ENCODE data around the gene IFNA2. TPM values are rescaled to one million over a fixed set of nuclear protein-coding genes. Genes with fewer than 3 reads are reported as not detected.

IFNA2 gene
- total RNA-seq, 120 experiments from 2014 or later = 0.36 to 3.6 (median 1.3) TPM; not detected in 15

Other genes with a start within 250 kb of the IFNA2 start
- not detected for gene IFNW1, start 243.6 kb downstream of the IFNA2 start, total RNA-seq
- gene IFNA21, start 218.7 kb downstream of the IFNA2 start, total RNA-seq = not detected
- gene IFNA4, start 197.8 kb downstream of the IFNA2 start, total RNA-seq = not detected
- not detected for gene IFNA7, start 183.2 kb downstream of the IFNA2 start, total RNA-seq
- not detected for gene IFNA10, start 178.3 kb downstream of the IFNA2 start, total RNA-seq
- not detected for gene IFNA16, start 168.1 kb downstream of the IFNA2 start, total RNA-seq
- not detected for gene IFNA17, start 157.2 kb downstream of the IFNA2 start, total RNA-seq
- gene IFNA14, start 145.4 kb downstream of the IFNA2 start, total RNA-seq = not detected
- gene IFNA5, start 80.1 kb downstream of the IFNA2 start, total RNA-seq = 1 to 10 TPM in 1 of 120 experiments, under 1 TPM in 8, not detected in 111; 0.43 to 1.1 (median 0.52) TPM
- gene KLHL9, start 50.0 kb downstream of the IFNA2 start, total RNA-seq = 10 to 100 TPM; 15.6 to 29.5 (median 24.9) TPM
- 1 to 10 TPM in 5 of 120 experiments, under 1 TPM in 40, not detected in 75; 0.26 to 1.7 (median 0.63) TPM for gene IFNA6, start 34.5 kb downstream of the IFNA2 start, total RNA-seq
- gene IFNA13, start 17.3 kb downstream of the IFNA2 start, total RNA-seq = 1 to 10 TPM in 54 of 120 experiments, under 1 TPM in 34, not detected in 32; 0.41 to 6.2 (median 1.3) TPM
- gene IFNA8, start 23.7 kb upstream of the IFNA2 start, total RNA-seq = under 1 TPM in 2 of 120 experiments, not detected in 118; 0.46 to 0.50 TPM
- gene IFNA1, start 55.0 kb upstream of the IFNA2 start, total RNA-seq = 1 to 10 TPM in 7 of 120 experiments, under 1 TPM in 5, not detected in 108; 0.65 to 1.8 (median 1.1) TPM
- gene IFNE, start 96.9 kb upstream of the IFNA2 start, total RNA-seq = 1 to 10 TPM in 73 of 120 experiments, under 1 TPM in 44, not detected in 3; 0.32 to 4.0 (median 1.1) TPM